Fibroblast of villous mesenchyme (primary cell): ENCODE data around the gene PSMG1. TPM values are rescaled to one million over a fixed set of nuclear protein-coding genes. Genes with fewer than 3 reads are reported as not detected.

Experiments used
- DNase-seq: peaks from one replicate; pipeline ENCODE4 v3.0.0-alpha.2; 2010; ENCODE audit warnings: low read depth
- H3K4me3 ChIP-seq: 2 replicates; pipeline ENCODE4 v1.5.1; 2011; ENCODE audit warnings: low read depth, mild to moderate bottlenecking, low read length
- CTCF ChIP-seq: IDR thresholded peaks from 2 replicates; pipeline ENCODE4 v1.5.1; 2012; ENCODE audit warnings: low read depth, mild to moderate bottlenecking, low read length; ENCODE audit not compliant: insufficient read depth
- total RNA-seq: library from RNA; depleted of rRNA; stranded (reverse); fragments of >200 nt; gene quantifications from 2 replicates; pipeline ENCODE4 v1.2.3, GENCODE V29; 2012

PSMG1 gene
- total RNA-seq, 1 donor = 70.0 TPM

- H3K4me3 ChIP-seq = no peak overlapping the region
- DNase-seq = no peak
- TF ChIP-seq CTCF = peak; percentile 32
Observed at GRCh38 chr21:39204134-39204533, 20.9 kb upstream of the PSMG1 start.

GRCh38 chr21:39198800-39199199 lies 15.5 kb upstream of the PSMG1 start:
- no peak for DNase-seq
- no peak for TF ChIP-seq CTCF
- no peak overlapping the region for H3K4me3 ChIP-seq

- TF ChIP-seq CTCF = no peak
- no peak for DNase-seq
Observed at GRCh38 chr21:39197448-39198233, 14.4 kb upstream of the PSMG1 start.

GRCh38 chr21:39196838-39197237 lies 13.6 kb upstream of the PSMG1 start:
- H3K4me3 ChIP-seq = no peak overlapping the region

More at GRCh38 chr21:39197448-39198233, 14.4 kb upstream of the PSMG1 start:
- H3K4me3 ChIP-seq = no peak overlapping the region

GRCh38 chr21:39196310-39196709 lies 13.1 kb upstream of the PSMG1 start:
- no peak for DNase-seq
- no peak overlapping the region for H3K4me3 ChIP-seq
- no peak for TF ChIP-seq CTCF

More at GRCh38 chr21:39196838-39197237, 13.6 kb upstream of the PSMG1 start:
- no peak for TF ChIP-seq CTCF
- DNase-seq = no peak

- no peak for DNase-seq
- TF ChIP-seq CTCF = no peak
- H3K4me3 ChIP-seq = no peak overlapping the region
Observed at GRCh38 chr21:39193380-39193779, 10.1 kb upstream of the PSMG1 start.
